Measurements from ENCODE around the gene ZNF532.

GRCh38 chr18:58928386-58928785 is 63.7 kb downstream of the ZNF532 start:
- TF ChIP-seq CTCF (IDR thresholded peaks at IDR 0.05) = no peak
- TF ChIP-seq ZFX (IDR thresholded peaks at IDR 0.05; ENCODE audit: borderline replicate concordance) = no peak
